Amniotic stem cell (primary cell): ENCODE measurements around the gene CAMTA1.
"Not testable (repeated sequence)": the region's sequence is repeated elsewhere in the genome, so short reads cannot be mapped to it uniquely, and the experiment has no call there.

ENCODE experiments used
- DNase-seq: peaks from one replicate; lab custom pipeline; 2025; lab: John Stamatoyannopoulos, UW

The CAMTA1 gene

DNA sequence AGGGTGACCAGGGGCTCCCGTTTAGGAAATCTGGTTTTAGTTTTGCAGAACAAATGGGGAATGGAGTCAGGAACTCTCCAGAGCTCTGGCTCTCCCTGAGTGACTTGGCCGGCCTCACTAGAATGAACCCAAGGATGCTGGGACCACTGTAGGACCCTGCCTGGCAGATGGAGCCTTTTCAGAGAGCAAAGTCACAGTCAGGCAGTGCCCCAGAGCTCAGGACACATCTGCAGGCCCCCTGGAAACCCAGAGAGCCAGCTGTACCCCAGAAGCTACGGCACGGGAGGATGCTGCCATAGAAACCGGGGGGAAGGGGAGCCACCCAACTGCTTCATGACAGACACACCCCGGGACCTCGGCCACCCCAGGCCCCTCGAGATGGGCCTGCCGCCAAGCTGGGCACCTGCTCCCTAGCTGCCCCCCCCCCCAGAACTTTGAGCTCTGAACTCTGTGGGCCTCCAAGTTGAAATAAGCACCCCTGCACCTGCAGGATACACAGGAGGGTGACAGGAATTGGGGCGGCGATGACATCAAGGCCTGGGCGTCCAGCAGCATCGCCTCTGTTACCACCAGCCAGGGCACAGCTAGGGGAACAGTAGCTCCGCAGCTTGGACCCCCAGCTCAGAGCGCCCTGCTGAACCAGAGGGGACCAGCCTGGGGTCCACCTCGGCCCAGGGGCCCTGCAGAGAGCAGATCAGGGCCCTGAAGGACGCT lies 894.1 kb downstream of the CAMTA1 start:
- no peak for DNase-seq

DNA sequence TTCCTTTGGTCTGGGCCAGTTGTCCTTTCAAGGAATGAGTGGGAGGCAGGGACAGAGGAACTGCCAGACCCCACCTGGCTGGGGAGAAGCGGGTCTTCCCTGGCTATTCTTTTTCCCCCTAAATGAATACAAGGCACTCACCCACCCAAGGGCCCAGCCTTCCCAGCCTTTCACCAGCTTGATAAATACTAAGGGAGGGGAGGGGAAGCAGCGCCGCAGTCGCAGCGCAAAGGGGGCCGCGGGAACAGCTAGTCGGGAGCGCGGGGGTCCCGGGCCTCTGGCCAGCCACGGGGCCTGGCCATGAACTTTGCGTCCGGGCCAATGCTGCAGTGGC lies 894.6 kb downstream of the CAMTA1 start:
- DNase-seq: no peak

DNA sequence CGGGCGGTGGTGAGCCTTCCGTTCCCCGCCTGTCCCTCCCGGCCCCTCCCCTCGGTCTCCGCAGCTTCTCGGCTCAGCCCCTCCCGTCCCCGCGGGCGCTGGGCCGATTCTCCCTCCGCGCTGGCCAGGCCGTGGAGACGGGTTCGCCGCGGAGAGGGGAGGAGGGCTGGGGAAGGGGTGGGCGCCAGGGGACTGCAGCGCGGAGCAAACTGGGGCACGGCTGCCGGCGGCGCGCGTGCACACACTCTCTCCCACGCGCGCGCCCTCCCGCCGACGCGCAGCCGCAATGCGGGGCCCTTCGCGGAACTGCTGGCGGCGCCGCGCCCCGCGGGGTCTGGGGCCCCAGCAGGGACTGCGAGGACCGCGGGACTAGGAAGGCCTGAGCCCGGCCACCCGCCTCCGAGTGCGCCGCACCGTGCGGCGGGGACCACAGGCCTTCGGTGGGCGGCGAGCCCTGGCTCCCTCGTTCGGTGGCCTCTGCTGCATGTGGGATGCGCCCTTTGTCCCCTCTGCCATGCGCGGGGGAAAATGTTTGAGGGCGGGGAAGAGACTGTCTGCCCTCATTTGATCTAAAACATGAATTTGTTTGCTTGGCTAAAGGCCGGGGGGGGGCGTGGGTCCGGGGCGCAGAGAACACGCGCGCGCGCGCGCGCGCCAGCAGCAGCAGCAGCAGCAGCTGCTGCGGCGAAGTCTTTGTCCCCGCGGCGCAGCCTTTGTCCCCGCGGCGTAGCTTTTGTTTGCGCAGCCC lies 895.1 kb downstream of the CAMTA1 start:
- DNase-seq: peak; percentile 24

DNA sequence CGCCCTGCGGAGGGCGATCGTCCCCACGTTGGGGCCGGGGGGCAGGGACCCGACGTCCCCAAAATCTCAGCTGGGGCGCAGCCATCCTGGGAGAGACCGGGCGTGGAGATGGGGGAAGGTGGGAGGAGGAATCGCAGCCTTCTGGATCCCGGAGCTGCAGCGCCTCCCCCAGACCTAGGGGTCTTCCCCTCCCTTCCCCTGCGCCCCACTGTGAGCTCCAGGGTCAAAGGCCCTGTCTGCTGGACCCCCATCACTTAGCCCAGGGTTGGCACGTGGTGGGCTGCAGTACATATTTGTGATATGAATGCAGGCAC lies 895.7 kb downstream of the CAMTA1 start:
- no peak for DNase-seq

DNA sequence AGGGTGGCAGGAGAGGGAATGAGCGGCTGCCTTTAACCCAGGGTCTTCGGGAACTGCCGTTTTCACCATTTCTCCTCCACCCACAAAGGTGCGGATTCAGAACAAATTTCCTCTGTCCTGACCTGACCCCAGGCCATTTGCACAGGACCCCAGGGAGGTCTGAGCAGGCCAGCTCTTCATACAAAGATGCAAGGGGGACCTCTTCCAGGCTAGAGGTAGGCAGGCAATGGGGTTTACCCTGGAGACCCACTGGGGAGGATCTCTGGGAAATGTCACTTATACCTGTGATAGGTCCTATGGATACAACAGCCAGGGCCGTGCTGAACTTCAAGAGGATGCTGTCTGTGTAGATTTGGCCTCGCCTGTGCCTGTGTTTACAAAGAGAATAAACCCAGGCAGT lies 896.1 kb downstream of the CAMTA1 start:
- no peak for DNase-seq

DNA sequence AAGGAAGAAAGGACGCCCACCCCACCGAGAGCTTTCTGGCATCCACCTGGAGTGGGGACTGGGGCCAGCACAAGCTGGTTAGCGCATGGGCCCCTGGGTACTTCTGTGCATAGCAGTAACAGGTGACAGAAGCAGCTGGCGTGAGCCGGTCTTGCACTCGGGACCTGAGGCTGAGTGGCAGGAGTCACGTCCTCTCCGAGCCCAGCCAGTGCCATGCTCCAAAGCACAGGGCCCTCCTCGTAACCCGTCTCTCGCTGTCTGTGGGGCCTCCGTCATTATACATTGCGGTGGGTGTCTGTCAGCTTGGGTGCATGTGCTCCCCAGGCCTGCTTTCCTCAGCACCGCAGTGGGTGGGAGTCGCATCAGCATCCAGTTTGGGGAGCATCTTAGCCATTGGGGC lies 898.3 kb downstream of the CAMTA1 start:
- DNase-seq: no peak

DNA sequence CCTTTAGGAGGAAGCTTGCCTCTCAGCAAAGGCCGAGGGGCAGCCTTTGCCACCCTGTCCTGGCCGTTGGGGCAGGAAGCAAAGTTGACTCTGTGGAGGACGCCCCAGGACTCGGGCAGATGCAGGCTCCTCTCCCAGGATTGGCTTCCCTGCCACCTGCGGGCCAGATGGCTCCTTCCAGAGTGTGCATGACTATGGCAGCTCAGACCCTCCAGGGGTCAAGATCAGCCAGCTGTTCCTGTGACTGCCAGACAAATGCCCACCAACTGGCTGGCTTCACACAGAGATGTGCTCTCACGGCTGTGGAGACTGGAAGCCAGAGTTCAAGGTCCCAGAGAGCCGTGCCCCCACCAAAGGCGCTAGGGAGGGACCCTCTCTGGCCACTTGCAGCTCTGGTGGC lies 898.9 kb downstream of the CAMTA1 start:
- no peak for DNase-seq

DNA sequence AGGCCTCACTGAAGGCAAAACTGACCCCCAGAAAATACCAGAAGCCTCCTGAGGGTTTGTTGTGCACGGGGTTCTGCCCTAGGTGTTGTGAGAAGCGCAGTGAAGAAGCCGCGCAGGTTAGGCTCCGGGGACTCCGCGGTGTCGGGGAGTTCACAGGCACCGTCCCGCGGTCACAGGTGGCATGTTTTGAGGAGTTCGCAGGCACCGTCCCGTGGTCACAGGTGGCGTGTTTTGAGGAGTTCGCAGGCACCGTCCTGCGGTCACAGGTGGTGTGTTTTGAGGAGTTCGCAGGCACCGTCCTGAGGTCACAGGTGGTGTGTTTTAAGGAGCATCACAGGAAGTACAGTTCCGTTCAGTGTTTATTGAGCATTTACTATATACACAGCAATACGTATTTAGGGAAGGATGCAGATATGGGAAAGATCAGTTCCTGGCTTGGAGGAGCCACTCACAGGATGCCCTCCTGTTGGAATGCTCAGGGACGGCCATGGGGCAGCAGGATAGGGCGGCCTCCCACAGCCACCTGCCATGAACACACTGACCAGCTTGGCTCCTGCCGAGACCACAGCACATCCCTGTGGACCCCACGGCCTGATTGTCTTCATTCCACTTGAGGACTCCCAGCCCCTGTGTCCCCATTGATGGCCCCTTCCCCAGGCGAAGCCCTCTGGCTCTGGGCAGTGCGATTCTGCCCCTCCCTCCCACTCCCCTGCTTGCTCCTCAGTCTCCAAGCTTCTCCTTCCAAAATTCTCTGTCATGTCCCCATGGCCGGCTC lies 899.8 kb downstream of the CAMTA1 start:
- no peak for DNase-seq

DNA sequence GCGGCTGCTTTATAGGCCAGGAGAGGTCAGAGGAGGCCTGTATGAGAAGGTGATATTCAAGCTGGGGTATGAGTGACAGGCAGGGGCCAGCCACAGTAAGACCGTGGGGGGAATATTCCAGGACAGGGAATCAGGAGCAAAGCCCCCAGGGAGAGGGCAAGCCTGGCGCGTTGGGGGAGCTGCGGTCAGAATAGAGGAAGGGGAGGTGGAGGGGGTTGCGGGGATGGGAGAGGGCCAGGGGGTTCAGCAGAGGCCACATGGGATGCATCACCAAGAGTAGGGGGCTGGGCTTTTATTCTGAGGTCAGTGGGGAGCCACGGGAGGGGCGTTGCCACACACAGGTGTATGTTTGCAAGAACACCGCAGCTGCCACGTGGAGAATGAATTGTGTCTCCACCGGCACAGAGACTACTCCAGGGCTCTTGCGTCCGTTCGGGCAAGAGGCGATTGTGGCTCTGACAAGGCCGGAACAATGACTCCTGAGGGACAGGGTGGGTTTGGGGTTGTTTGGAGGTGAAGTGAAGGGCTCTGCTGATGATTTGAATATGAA lies 901.1 kb downstream of the CAMTA1 start:
- DNase-seq: no peak

DNA sequence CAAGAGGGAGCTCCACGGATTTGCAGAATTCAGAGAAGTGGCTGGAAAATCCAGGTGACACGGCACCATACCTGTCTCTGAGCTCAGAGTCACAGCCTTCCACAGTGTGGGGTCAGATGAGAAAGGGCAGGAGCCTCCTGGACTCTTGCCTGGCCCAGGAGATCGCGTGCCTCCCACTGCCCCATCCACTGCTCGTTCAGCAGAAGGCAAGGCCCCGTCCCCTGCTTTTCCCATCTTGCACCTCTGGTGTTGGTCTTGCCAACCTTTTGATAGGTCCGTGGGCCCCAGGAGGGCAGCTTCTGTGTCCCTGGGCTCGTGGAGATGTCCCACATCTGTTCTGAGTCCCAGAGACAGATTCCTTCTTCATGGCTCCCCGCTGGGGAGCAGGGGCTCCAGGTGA lies 902.2 kb downstream of the CAMTA1 start:
- no peak for DNase-seq

DNA sequence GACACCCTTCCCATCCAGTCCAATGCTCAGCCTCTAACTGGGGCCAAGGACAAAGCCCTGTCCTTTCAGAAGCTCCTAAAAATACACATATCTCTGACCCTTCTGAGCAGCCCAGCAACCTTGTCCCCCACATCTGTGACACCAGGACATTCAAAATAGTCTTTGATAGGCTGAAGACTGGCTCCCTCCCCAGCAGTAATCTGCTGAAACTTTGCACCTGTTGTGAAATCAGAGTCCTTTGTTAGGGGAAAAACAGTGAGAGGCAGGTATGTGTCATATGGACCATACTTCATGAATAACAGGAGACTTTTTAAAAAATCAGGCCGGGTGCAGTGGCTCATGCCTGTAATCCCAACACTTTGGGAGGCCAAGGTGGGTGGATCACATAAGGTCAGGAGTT lies 903.4 kb downstream of the CAMTA1 start:
- DNase-seq: no peak

DNA sequence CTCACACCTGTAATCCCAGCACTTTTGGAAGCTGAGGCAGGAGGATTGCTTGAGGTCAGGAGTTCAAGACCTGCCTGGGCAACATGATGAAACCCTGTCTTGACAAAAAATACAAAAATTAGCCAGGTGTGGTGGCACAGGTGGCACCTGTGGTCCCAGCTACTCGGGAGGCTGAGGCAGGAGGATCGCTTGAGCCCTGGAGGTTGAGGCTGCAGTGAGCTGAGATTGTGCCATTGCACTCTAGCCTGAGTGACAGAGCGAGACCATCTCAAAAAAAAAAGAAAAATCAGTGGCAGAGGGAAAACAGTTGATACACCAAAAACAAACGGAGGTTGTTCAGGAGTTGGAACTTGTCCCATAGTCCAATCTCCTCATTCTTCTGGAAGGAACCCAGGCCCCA lies 904.1 kb downstream of the CAMTA1 start:
- not testable (repeated sequence) for DNase-seq

DNA sequence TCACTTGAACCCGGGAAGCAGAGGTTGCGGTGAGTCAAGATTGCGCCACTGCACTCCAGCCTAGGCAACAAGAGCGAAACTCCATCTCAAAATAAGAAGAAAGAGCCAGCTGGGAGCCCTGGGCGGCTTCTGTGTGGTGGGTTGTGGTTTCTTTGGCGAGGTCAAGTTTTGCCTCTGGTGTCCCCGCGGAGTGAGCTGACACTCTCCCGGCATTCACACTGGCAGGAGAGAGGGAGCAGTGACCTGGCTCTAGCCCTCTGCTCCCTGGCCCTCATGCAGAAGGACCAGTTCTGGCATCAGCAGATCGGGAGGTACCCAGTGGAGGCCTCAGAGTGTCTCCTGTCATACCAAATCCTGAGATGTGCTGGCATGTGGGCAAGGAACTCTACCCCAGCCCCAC lies 904.8 kb downstream of the CAMTA1 start:
- no peak for DNase-seq

DNA sequence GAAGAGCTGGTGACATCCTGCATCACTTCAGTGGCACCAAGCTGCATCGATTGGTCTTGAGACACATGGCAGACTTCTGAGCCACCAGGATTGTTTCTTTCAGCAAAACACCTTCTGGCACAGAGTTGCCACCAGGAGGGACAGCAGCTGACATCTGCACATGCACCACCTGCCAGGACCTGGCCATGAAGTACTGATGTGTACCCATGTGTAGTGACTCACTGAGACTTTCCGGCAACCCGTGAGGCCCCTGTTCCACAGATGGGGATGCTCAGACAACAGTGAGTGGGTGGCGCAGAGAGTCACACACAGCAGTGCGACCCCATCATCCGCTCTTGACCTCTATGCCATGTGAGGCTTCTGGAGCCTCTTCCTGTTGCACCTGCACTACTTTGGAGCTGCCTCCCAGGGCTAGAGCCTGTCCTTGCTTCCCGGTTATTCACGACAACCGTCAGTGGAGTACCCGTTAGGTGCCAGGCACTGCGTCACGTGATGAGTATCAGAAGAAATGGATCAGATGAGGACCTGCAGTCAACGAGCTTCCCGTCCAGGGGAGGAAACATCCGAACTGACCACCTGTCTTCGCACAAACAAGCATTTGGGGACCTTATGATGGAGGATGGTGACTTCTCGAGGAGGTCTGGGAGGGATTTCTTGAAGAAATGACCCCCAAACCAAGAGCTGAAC lies 905.4 kb downstream of the CAMTA1 start:
- DNase-seq: no peak

DNA sequence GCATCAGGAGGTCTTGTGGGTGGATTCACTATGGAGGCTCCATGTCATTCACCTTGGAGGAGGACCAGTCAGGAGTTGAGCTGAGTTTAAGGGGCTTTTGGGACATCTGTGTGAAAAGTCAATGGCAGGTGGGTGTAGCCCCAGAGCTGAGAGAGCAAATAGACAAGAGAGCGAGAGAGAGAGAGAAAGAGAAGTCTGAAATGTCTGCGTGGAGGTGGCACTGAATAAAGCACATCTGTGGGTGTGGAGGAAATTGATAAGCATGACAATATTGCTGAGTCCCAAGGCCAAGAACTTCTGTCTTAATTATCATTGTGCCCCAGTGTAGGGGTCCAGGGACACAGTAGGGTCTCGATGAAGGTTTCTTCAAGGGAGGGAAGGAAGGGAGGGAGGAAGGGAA lies 906.3 kb downstream of the CAMTA1 start:
- DNase-seq: no peak

DNA sequence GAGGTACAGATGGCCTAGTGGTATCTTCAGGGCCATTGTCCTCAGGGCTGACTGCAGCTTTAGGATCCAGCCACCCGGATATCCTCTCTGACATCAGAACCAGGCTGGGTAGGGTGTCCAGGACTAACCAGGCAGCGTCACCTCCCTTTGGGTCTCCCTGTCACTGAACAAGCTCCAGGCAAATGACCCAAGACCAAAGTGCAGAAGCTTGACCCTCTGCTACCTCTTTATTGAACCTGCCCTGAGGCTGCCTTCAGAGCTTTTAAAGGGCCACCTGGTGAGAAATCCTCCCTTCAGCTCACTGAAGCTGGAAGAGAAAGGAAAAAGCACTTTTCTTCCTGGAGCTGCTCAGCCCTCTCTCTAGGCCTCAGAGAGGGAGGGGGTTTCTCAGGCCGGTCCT lies 906.8 kb downstream of the CAMTA1 start:
- DNase-seq: no peak

DNA sequence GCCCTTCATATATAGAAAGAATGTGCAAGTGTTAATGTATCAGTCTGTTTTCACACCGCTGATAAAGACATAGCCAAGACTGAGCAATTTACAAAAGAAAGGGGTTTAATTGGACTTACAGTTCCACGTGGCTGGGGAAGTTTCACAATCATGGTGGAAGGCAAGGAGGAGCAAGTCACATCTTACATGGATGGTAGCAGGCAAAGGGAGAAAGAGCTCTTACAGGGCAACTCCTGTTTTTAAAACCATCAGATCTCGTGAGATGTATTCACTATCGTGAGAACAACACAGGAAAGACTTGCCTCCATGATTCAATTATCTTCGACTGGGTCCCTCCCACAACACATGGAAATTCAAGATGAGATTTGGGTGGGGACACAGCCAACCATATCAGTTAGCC lies 907.8 kb downstream of the CAMTA1 start:
- DNase-seq: not testable (repeated sequence)

DNA sequence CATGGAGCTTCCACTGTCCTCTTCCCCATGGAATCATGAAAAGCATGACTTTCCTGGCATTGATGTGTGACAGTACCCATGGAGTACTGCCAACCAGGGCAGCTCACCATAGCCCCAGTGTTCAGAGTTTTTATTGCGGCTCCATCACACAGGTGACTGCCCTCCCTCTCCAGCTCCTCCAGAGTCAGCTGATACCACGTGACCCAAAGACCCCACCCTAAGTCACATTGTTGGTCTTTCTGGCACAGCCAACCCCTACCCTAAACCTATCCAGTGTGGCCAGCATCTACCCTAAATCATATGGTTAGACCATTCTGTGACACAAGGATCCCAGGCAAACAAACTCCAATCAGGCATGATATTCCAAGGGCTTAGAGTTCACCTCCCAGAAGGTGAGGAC lies 908.4 kb downstream of the CAMTA1 start:
- no peak for DNase-seq

DNA sequence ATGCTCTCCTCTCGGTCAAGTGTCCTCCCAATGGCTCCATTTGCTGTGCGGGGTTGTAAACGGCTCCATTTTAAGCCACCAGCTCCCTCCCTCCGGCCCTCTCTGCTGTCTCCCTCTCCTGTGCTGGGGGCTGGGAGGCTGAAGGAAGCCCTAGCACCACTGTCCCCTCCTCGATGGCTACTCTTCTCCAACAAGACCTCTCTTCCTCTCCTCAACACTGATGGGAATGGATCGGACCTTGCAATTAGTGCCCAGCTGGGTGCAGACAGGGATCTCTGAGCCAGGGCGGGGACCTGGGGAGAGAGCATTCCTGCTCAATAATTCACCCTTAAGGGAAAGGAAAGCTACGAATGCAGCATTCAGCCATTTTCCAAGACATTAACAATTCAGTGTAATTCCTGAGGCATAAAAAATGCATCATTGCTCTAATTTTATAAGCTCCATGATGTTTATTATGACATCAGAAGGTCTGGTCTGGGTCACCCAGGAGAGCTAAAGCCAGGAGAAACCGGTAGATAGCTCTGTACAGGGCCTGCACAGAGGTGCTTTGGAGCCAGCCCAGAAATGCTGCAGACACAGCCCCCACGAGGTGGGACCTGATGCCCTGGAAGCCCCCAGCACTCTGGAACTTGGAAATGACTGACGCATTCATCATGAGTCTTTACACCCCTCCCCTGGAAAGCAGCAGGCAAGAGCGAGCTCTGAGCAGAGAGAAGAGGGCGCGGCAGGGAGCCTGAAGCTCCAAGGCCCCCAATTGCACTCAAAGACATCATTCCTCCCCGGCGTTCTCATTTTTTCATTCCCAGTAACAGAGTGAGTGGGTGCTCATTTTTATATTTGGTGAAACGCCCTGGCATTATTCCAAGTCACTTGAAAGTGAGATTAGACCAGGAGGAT lies 909.6 kb downstream of the CAMTA1 start:
- DNase-seq: no peak

DNA sequence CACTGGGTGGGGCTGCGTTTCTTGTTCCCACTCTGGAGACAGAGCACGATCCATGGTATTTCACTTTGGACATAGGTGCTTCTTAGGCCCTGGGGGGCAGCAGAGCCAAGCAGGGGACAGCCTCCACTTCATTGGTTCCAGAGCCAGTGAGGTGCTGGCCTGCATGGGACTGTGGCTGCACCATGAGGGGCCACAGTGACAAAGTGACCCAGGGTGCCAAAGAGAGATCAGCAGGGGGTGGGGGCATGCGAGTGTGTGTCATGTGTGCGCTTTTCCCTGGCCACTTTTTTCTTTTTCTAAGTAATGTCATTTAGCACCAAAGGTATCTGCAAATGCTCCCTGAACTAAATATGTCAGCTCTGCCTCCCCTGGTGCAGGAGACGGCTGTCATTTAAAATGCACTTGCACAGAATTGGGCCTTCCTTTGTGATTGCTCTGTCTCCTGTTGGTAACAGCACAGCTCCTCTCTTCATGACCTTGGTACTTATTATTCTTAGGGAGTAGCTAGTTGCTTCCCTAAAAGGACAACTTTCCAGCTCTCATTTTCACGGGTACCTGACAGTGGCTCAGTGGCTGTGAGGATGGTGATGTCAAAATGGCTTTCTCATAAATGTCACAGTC lies 910.4 kb downstream of the CAMTA1 start:
- DNase-seq: no peak

DNA sequence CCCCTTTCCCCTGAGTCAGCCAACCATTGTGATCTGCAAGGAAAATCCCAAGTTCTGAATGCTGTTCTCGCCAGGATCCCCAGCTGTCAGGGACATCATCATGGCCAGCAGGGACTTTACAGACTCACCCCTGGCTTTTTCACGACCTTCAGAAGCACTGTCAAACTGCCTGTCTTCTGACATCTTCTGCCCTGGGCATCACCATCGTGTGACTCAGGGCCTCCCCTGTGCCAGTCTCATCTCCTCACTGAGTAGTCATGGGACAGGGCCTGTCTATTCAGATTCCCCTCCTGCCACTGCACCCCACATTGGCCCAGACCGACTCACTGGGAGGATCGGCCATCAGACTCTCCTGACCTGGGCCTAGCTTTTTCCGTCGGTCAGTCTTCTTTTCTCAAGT lies 913.4 kb downstream of the CAMTA1 start:
- DNase-seq: no peak
